ENCODE measurements around the gene SHISAL1. TPM values are rescaled to one million over a fixed set of nuclear protein-coding genes. Genes with fewer than 3 reads are reported as not detected.
A peak's percentile ranks its signal among the peaks of the same experiment; 100 is the strongest.

SHISAL1 gene
- total RNA-seq, 1 experiment from 2014 or later: 1.1 TPM

- intact Hi-C loops (cut with micrococcal nuclease): no loop called here
- TF ChIP-seq EZH2 (IDR thresholded peaks at IDR 0.05; ENCODE audit: low read length, unreplicated experiment) (no peak), EZH2phosphoT487 (IDR thresholded peaks at IDR 0.05; ENCODE audit: borderline replicate concordance, low read length) (no peak), CTCF (conservative IDR thresholded peaks at IDR 0.05; ENCODE audit: low read depth, low read length) (no peak)
- peak overlapping the region; percentile 77; the same call in 1 of the 2 replicates for H3K4me2 ChIP-seq (ENCODE audit: low read length)
- DNase-seq (no peak), ATAC-seq (no peak)
- H3F3A ChIP-seq (ENCODE audit: low read length, unreplicated experiment): no peaks in the 10 kb centered on the region
- H3K27me3 ChIP-seq (ENCODE audit: low read length): no peaks in the 10 kb centered on the region
- no peaks in the 10 kb centered on the region for H4K20me1 ChIP-seq (ENCODE audit: low read length)
- BruUV-seq (replicated peaks): no TSS peak
- no peak overlapping the region for H2AFZ ChIP-seq (ENCODE audit: low read length)
- ChIA-PET CTCF (no interaction called here), POLR2A (ENCODE audit: unreplicated experiment) (no interaction called here)
- no peak overlapping the region for H3K9ac ChIP-seq (ENCODE audit: low read length)
- H3K4me1 ChIP-seq (ENCODE audit: insufficient read depth, low read length): peaks cover 12% of the 10 kb centered on the region; the same call in 1 of the 2 replicates
- no peaks in the 10 kb centered on the region for H3K79me2 ChIP-seq (ENCODE audit: low read length)
- H3K36me3 ChIP-seq (ENCODE audit: low read depth, low read length): no peaks in the 10 kb centered on the region
- no peaks in the 10 kb centered on the region for H3K9me3 ChIP-seq (ENCODE audit: low read length)
- H3K27ac ChIP-seq (ENCODE audit: low read length): no peak overlapping the region
- H3K9me2 ChIP-seq (replicated peaks; ENCODE audit: low read length): no peaks in the 10 kb centered on the region
- H3K4me3 ChIP-seq (ENCODE audit: low read length): no peak overlapping the region
Measured at GRCh38 chr22:44352378-44353035, 39.8 kb upstream of the SHISAL1 start.

GRCh38 chr22:44351685-44352377, 39.1 kb upstream of the SHISAL1 start:
- POLR2A ChIA-PET (ENCODE audit: unreplicated experiment): no interaction called here
- no peaks in the 10 kb centered on the region for H3K9me2 ChIP-seq (replicated peaks; ENCODE audit: low read length)
- ATAC-seq (peak; percentile 79), DNase-seq (peak; percentile 87)
- no TSS peak for BruUV-seq (replicated peaks)
- intact Hi-C loops (cut with micrococcal nuclease): no loop called here
- TF ChIP-seq EZH2 (IDR thresholded peaks at IDR 0.05; ENCODE audit: low read length, unreplicated experiment) (no peak), EZH2phosphoT487 (IDR thresholded peaks at IDR 0.05; ENCODE audit: borderline replicate concordance, low read length) (no peak)
- H2AFZ ChIP-seq (ENCODE audit: low read length): no peak overlapping the region; the same call in 1 of the 2 replicates
- H3K36me3 ChIP-seq (ENCODE audit: low read depth, low read length): no peaks in the 10 kb centered on the region
- no peaks in the 10 kb centered on the region for H3K9me3 ChIP-seq (ENCODE audit: low read length)
- H3F3A ChIP-seq (ENCODE audit: low read length, unreplicated experiment): no peaks in the 10 kb centered on the region
- H3K27me3 ChIP-seq (ENCODE audit: low read length): no peaks in the 10 kb centered on the region
- CTCF ChIA-PET: no interaction called here
- no peaks in the 10 kb centered on the region for H4K20me1 ChIP-seq (ENCODE audit: low read length)
- H3K4me3 ChIP-seq (ENCODE audit: low read length): peak overlapping the region; percentile 47; the same call in 1 of the 2 replicates
- peak overlapping the region; percentile 77 for H3K4me2 ChIP-seq (ENCODE audit: low read length)
- H3K27ac ChIP-seq (ENCODE audit: low read length): no peak overlapping the region
- no peak overlapping the region for H3K9ac ChIP-seq (ENCODE audit: low read length)
- H3K4me1 ChIP-seq (ENCODE audit: insufficient read depth, low read length): peaks cover 12% of the 10 kb centered on the region; the same call in 1 of the 2 replicates
- no peaks in the 10 kb centered on the region for H3K79me2 ChIP-seq (ENCODE audit: low read length)

DNA sequence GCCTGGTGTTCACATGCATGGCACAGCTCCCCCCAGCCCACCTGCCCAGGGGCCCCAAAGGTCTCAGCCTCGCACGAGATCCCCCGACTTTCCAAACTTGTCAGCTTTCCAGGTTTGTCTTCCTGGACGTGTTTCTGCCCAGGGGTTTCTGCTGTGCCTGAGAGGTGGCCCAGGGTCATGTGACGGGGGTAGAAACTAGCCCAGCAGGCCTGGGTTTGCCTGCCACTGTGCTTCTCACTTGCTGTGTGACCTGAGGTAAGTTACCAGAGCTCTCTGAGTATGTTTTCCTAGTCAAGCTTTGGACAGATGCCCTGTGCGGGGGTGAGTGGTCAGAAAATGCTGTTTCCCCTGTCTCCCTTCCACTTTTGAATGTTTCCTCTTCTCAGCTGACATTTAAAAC, 38.3 kb upstream of the SHISAL1 start:
- DNase-seq (no peak), ATAC-seq (no peak)
- no peak overlapping the region for H3K27ac ChIP-seq (ENCODE audit: low read length)
- BruUV-seq (replicated peaks): no TSS peak
- H3K36me3 ChIP-seq (ENCODE audit: low read depth, low read length): no peaks in the 10 kb centered on the region
- no peaks in the 10 kb centered on the region for H3F3A ChIP-seq (ENCODE audit: low read length, unreplicated experiment)
- H3K79me2 ChIP-seq (ENCODE audit: low read length): no peaks in the 10 kb centered on the region
- H3K9me2 ChIP-seq (replicated peaks; ENCODE audit: low read length): no peaks in the 10 kb centered on the region
- ChIA-PET CTCF (no interaction called here), POLR2A (ENCODE audit: unreplicated experiment) (no interaction called here)
- H4K20me1 ChIP-seq (ENCODE audit: low read length): no peaks in the 10 kb centered on the region
- no peaks in the 10 kb centered on the region for H3K27me3 ChIP-seq (ENCODE audit: low read length)
- no peaks in the 10 kb centered on the region for H3K9me3 ChIP-seq (ENCODE audit: low read length)
- intact Hi-C loops (cut with micrococcal nuclease): no loop called here
- H3K9ac ChIP-seq (ENCODE audit: low read length): no peak overlapping the region
- H3K4me1 ChIP-seq (ENCODE audit: insufficient read depth, low read length): peaks cover 12% of the 10 kb centered on the region; the same call in 1 of the 2 replicates
- no peak overlapping the region for H2AFZ ChIP-seq (ENCODE audit: low read length)
- H3K4me3 ChIP-seq (ENCODE audit: low read length): no peak overlapping the region
- TF ChIP-seq EZH2 (IDR thresholded peaks at IDR 0.05; ENCODE audit: low read length, unreplicated experiment) (no peak), EZH2phosphoT487 (IDR thresholded peaks at IDR 0.05; ENCODE audit: borderline replicate concordance, low read length) (no peak), CTCF (conservative IDR thresholded peaks at IDR 0.05; ENCODE audit: low read depth, low read length) (no peak)
- H3K4me2 ChIP-seq (ENCODE audit: low read length): peak overlapping the region; percentile 77; the same call in 1 of the 2 replicates

Measured in PC-3 (cell line).